Lung (tissue), 12 donors: ENCODE measurements around the gene PHRF1. TPM values are rescaled to one million over a fixed set of nuclear protein-coding genes. Genes with fewer than 3 reads are reported as not detected.

ENCODE experiments used
- ATAC-seq: fragments of 200-7000 bp; cut with Tn5 transposase; one replicate; pipeline ENCODE4 v1.9.1; 2020; ENCODE audit warnings: moderate number of reproducible peaks; ENCODE audit not compliant: insufficient read depth, low FRiP score
- DNase-seq, 3 donors: peaks; one replicate each; pipeline ENCODE4 v3.0.0-alpha.2; 2013 to 2017
- H3K27ac ChIP-seq, 2 donors: one replicate each; pipeline ENCODE4 v1.5.1; 2013; ENCODE audit warnings: mild to moderate bottlenecking in 2 of 2, moderate library complexity in 2 of 2, control low read depth in 1 of 2, inconsistent platforms in 1 of 2, low read depth in 1 of 2, low read length in 1 of 2
- H3K27me3 ChIP-seq, 3 donors: one replicate each; pipeline ENCODE4 v1.5.1; 2013; ENCODE audit warnings: low read length in 2 of 3; ENCODE audit not compliant: control insufficient read depth in 3 of 3, insufficient read depth in 3 of 3
- H3K36me3 ChIP-seq, 4 donors: one replicate each; pipeline ENCODE4 v1.5.1; 2013; ENCODE audit warnings: low read length in 4 of 4, mild to moderate bottlenecking in 1 of 4, moderate library complexity in 1 of 4; ENCODE audit not compliant: control insufficient read depth in 4 of 4, insufficient read depth in 4 of 4
- H3K4me1 ChIP-seq, 5 donors: one replicate each; pipeline ENCODE4 v1.5.1; 2013; ENCODE audit warnings: low read length in 5 of 5, mild to moderate bottlenecking in 2 of 5, moderate library complexity in 1 of 5; ENCODE audit not compliant: control insufficient read depth in 5 of 5, insufficient read depth in 5 of 5
- H3K4me3 ChIP-seq: one replicate; pipeline ENCODE4 v1.5.1; 2013; ENCODE audit warnings: mild to moderate bottlenecking, control low read depth, moderate library complexity
- H3K9ac ChIP-seq, 2 donors: one replicate each; pipeline ENCODE4 v1.5.1; 2013; ENCODE audit warnings: low read length in 2 of 2, control low read depth in 1 of 2; ENCODE audit not compliant: insufficient read depth in 1 of 2
- H3K9me3 ChIP-seq, 4 donors: one replicate each; pipeline ENCODE4 v1.5.1; 2013; ENCODE audit warnings: low read length in 3 of 4, mild to moderate bottlenecking in 1 of 4, moderate library complexity in 1 of 4; ENCODE audit not compliant: control insufficient read depth in 4 of 4, insufficient read depth in 3 of 4
- CTCF ChIP-seq: IDR thresholded peaks from 2 replicates; pipeline ENCODE4 v1.5.1; 2012; ENCODE audit warnings: mild to moderate bottlenecking; ENCODE audit errors: control extremely low read depth, extremely low read depth
- WGBS, 2 donors: extraction: QIAGEN DNeasy Blood & Tissue Kit; methylation state at CpG; one replicate each; pipeline ENCODE4 v1.1.7; 2013; 5-methylcytosine and 5-hydroxymethylcytosine counted together
- polyA plus RNA-seq, 2 donors: library from polyadenylated mRNA; stranded (reverse); fragments of 200-250 nt; gene quantifications; one replicate each; pipeline ENCODE4 v1.2.1, GENCODE V29; 2013
- total RNA-seq, 2 donors: library from RNA; depleted of rRNA in 1 of 2; stranded (reverse); fragments of >200 nt in 1 of 2; gene quantifications; one replicate each; pipeline ENCODE4 v1.2.1, GENCODE V29; 2014 to 2021
- donor health status: control.
- donor health status: control.
- donor health status: Bipolar disorder and iron deficiency.
- donor health status: healthy.
- donor health status: DM: yes; HTN: yes; CAD: no.

PHRF1 gene
- total and polyA plus RNA-seq, 4 donors, result 16.3 to 39.3 (median 23.5) TPM

- DNase-seq, result no peak
These were observed 80.6 kb downstream of the PHRF1 start for GRCh38 chr11:656866-657265.

GRCh38 chr11:657691-658126 is 81.4 kb downstream of the PHRF1 start:
- Histone ChIP-seq H3K9ac (no peak overlapping the region), H3K4me1 (peaks cover 0 to 4% (median 0%) of the 10 kb centered on the region in 5 donors), H3K27me3 (no peaks in the 10 kb centered on the region), H3K9me3 (peaks cover 0 to 4% (median 0%) of the 10 kb centered on the region in 4 donors), H3K4me3 (no peak overlapping the region), H3K36me3 (peaks cover 0 to 35% (median 4%) of the 10 kb centered on the region in 4 donors), H3K27ac (no peak overlapping the region)
- DNase-seq (no peak), ATAC-seq (no peak)
- TF ChIP-seq CTCF, result no peak
- WGBS, 2 donors, result 90 to 92% methylated on average over 14 of the region's 14 CpGs

More at GRCh38 chr11:656866-657265, 80.6 kb downstream of the PHRF1 start:
- Histone ChIP-seq H3K27me3 (no peaks in the 10 kb centered on the region), H3K36me3 (peaks cover 0 to 35% (median 4%) of the 10 kb centered on the region in 4 donors), H3K9ac (no peak overlapping the region), H3K27ac (no peak overlapping the region), H3K4me1 (peaks cover 0 to 2% (median 0%) of the 10 kb centered on the region in 5 donors), H3K9me3 (peaks cover 0 to 4% (median 0%) of the 10 kb centered on the region in 4 donors), H3K4me3 (no peak overlapping the region)
- TF ChIP-seq CTCF, result no peak
- ATAC-seq, result no peak
- 90 to 91% methylated on average over 7 of the region's 7 CpGs for WGBS, 2 donors

GRCh38 chr11:659532-660085 is 83.3 kb downstream of the PHRF1 start:
- DNase-seq (no peak), ATAC-seq (no peak)
- Histone ChIP-seq H3K9ac (no peak overlapping the region), H3K4me3 (no peak overlapping the region), H3K4me1 (peaks cover 0 to 5% (median 0%) of the 10 kb centered on the region in 5 donors), H3K27me3 (no peaks in the 10 kb centered on the region), H3K36me3 (peaks cover 0 to 32% (median 6%) of the 10 kb centered on the region in 4 donors), H3K9me3 (no peaks in the 10 kb centered on the region), H3K27ac (no peak overlapping the region)
- no peak for TF ChIP-seq CTCF
- WGBS, 2 donors, result 95 to 96% methylated on average over 16 of the region's 16 CpGs
